GM18870 (cell line): ENCODE measurements around the gene ZSWIM5.
"Not testable (repeated sequence)": the region's sequence is repeated elsewhere in the genome, so short reads cannot be mapped to it uniquely, and the experiment has no call there.

Experiments used
- ATAC-seq: cut with Tn5 transposase; IDR thresholded peaks from one replicate; pipeline ENCODE4 v1.9.1; 2021; ENCODE audit warnings: moderate library complexity; ENCODE audit not compliant: unreplicated experiment

Gene ZSWIM5

GRCh38 chr1:45205011-45205909, 1.1 kb downstream of the ZSWIM5 start:
- no peak for ATAC-seq

- no peak for ATAC-seq
Observed at GRCh38 chr1:45200906-45201500, 5.4 kb downstream of the ZSWIM5 start.

GRCh38 chr1:45200435-45200834, 6.0 kb downstream of the ZSWIM5 start:
- ATAC-seq, result no peak

- ATAC-seq, result no peak
Observed at GRCh38 chr1:45198185-45198584, 8.2 kb downstream of the ZSWIM5 start.

GRCh38 chr1:45196863-45197262, 9.5 kb downstream of the ZSWIM5 start:
- no peak for ATAC-seq

- ATAC-seq, result no peak
Observed at GRCh38 chr1:45191418-45191783, 15.0 kb downstream of the ZSWIM5 start.

- no peak for ATAC-seq
Observed at GRCh38 chr1:45187725-45188124, 18.7 kb downstream of the ZSWIM5 start.

- not testable (repeated sequence) for ATAC-seq
Observed at GRCh38 chr1:45179918-45180519, 26.4 kb downstream of the ZSWIM5 start.

- ATAC-seq, result no peak
Observed at GRCh38 chr1:45177452-45177851, 29.0 kb downstream of the ZSWIM5 start.

GRCh38 chr1:45172764-45173163, 33.6 kb downstream of the ZSWIM5 start:
- ATAC-seq, result no peak

- no peak for ATAC-seq
Observed at GRCh38 chr1:45172005-45172404, 34.4 kb downstream of the ZSWIM5 start.

- no peak for ATAC-seq
Observed at GRCh38 chr1:45171575-45171974, 34.8 kb downstream of the ZSWIM5 start.

GRCh38 chr1:45170151-45170742, 36.2 kb downstream of the ZSWIM5 start:
- no peak for ATAC-seq

GRCh38 chr1:45167947-45168346, 38.5 kb downstream of the ZSWIM5 start:
- ATAC-seq, result not testable (repeated sequence)

- not testable (repeated sequence) for ATAC-seq
Observed at GRCh38 chr1:45164307-45164706, 42.1 kb downstream of the ZSWIM5 start.

- not testable (repeated sequence) for ATAC-seq
Observed at GRCh38 chr1:45163111-45163510, 43.3 kb downstream of the ZSWIM5 start.

- ATAC-seq, result not testable (repeated sequence)
Observed at GRCh38 chr1:45162041-45163035, 44.1 kb downstream of the ZSWIM5 start.

- no peak for ATAC-seq
Observed at GRCh38 chr1:45155957-45156356, 50.4 kb downstream of the ZSWIM5 start.

GRCh38 chr1:45155423-45155822, 51.0 kb downstream of the ZSWIM5 start:
- ATAC-seq, result no peak

GRCh38 chr1:45152126-45152525, 54.3 kb downstream of the ZSWIM5 start:
- ATAC-seq, result no peak
